IMR-90 (cell line): ENCODE data around the gene VSNL1. TPM values are rescaled to one million over a fixed set of nuclear protein-coding genes. Genes with fewer than 3 reads are reported as not detected.

ENCODE experiments used
- ATAC-seq: fragments of 200-7000 bp; cut with Tn5 transposase; 2 replicates; pipeline ENCODE4 v1.9.1; 2020; ENCODE audit warnings: low read depth, mild to moderate bottlenecking, moderate library complexity
- BruUV-seq: library from RNA; stranded (reverse); fragments of 400-500 nt; replicated peaks from 2 replicates; lab custom pipeline; 2021; lab: Mats Ljungman, UMichigan
- CTCF ChIA-PET: fragments of 300-600 bp; formaldehyde crosslinking; extraction: SDS; loops from one replicate; lab custom pipeline; 2021; ENCODE audit warnings: antibody characterized with exemption; lab: Yijun Ruan, JAX
- POLR2A ChIA-PET: fragments of 300-600 bp; sonication (Branson Sonifier 250); formaldehyde crosslinking; loops from one replicate; lab custom pipeline; 2022; ENCODE audit warnings: antibody characterized with exemption; ENCODE audit not compliant: unreplicated experiment; lab: Charles Lee
- DNase-seq: peaks from one replicate; pipeline ENCODE4 v3.0.0; 2013
- H2AFZ ChIP-seq: replicated peaks from 2 replicates; pipeline ENCODE3; 2013; ENCODE audit warnings: low read length, mild to moderate bottlenecking; ENCODE audit not compliant: poor library complexity
- H2AK5ac ChIP-seq: 2 replicates; pipeline ENCODE4 v1.6.1; 2013; ENCODE audit warnings: low read depth, low read length, inconsistent platforms
- H2AK9ac ChIP-seq: replicated peaks from 2 replicates; pipeline ENCODE3; 2013; ENCODE audit warnings: mild to moderate bottlenecking, low read depth, low read length, moderate library complexity; ENCODE audit not compliant: poor library complexity
- H2BK120ac ChIP-seq: 2 replicates; pipeline ENCODE4 v1.6.1; 2013; ENCODE audit warnings: low read depth, low read length, inconsistent platforms
- H2BK15ac ChIP-seq: 3 replicates; pipeline ENCODE4 v1.6.1; 2013; ENCODE audit warnings: low read depth, low read length, inconsistent platforms
- H2BK20ac ChIP-seq: 2 replicates; pipeline ENCODE4 v1.6.1; 2013; ENCODE audit warnings: low read depth, mild to moderate bottlenecking, inconsistent platforms, low read length, moderate library complexity
- H2BK5ac ChIP-seq: 2 replicates; pipeline ENCODE4 v1.6.1; 2013; ENCODE audit warnings: mild to moderate bottlenecking, low read depth, low read length, inconsistent platforms; ENCODE audit not compliant: poor library complexity, severe bottlenecking
- H3K14ac ChIP-seq: replicated peaks from 2 replicates; pipeline ENCODE4 v1.6.1; 2013; ENCODE audit warnings: low read depth, low read length, inconsistent platforms
- H3K18ac ChIP-seq: 2 replicates; pipeline ENCODE4 v1.6.1; 2013; ENCODE audit warnings: low read depth, low read length, control low read depth
- H3K23ac ChIP-seq: 2 replicates; pipeline ENCODE4 v1.6.1; 2013; ENCODE audit warnings: low read depth, low read length, inconsistent platforms
- H3K27ac ChIP-seq: 2 replicates; pipeline ENCODE4 v1.5.1; 2013; ENCODE audit warnings: mild to moderate bottlenecking, control low read depth, low read length; ENCODE audit not compliant: insufficient read depth
- H3K27me3 ChIP-seq: 2 replicates; pipeline ENCODE4 v1.6.1; 2013; ENCODE audit warnings: low read length; ENCODE audit not compliant: control insufficient read depth, insufficient read depth
- H3K36me3 ChIP-seq: 2 replicates; pipeline ENCODE4 v1.6.1; 2013; ENCODE audit warnings: low read length, mixed read lengths; ENCODE audit not compliant: control insufficient read depth, insufficient read depth
- H3K4ac ChIP-seq: 2 replicates; pipeline ENCODE4 v1.6.1; 2013; ENCODE audit warnings: low read depth, low read length, inconsistent platforms
- H3K4me1 ChIP-seq: 2 replicates; pipeline ENCODE4 v1.6.1; 2013; ENCODE audit warnings: low read length, mixed read lengths; ENCODE audit not compliant: control insufficient read depth, insufficient read depth
- H3K4me2 ChIP-seq: 2 replicates; pipeline ENCODE4 v1.6.1; 2013; ENCODE audit warnings: low read depth, mild to moderate bottlenecking, control low read depth, low read length, moderate library complexity
- H3K4me3 ChIP-seq: 2 replicates; pipeline ENCODE4 v1.5.1; 2013; ENCODE audit warnings: low read depth, mild to moderate bottlenecking, control low read depth, low read length, moderate library complexity; ENCODE audit not compliant: insufficient read depth
- H3K56ac ChIP-seq: 2 replicates; pipeline ENCODE4 v1.6.1; 2013; ENCODE audit warnings: low read length, inconsistent platforms; ENCODE audit not compliant: insufficient read depth; ENCODE audit errors: extremely low read depth
- H3K79me1 ChIP-seq, 2 experiments: 2 replicates each; pipeline ENCODE4 v1.6.1; 2013; ENCODE audit warnings: low read length in 2 of 2, inconsistent platforms in 1 of 2, low read depth in 1 of 2
- H3K9ac ChIP-seq: 2 replicates; pipeline ENCODE4 v1.6.1; 2013; ENCODE audit warnings: low read depth, low read length, control low read depth
- H3K9me1 ChIP-seq: 2 replicates; pipeline ENCODE4 v1.6.1; 2013; ENCODE audit warnings: low read length, inconsistent platforms; ENCODE audit not compliant: insufficient read depth
- H3K9me3 ChIP-seq: 2 replicates; pipeline ENCODE4 v1.6.1; 2013; ENCODE audit warnings: low read length; ENCODE audit not compliant: control insufficient read depth, insufficient read depth
- H4K20me1 ChIP-seq: 2 replicates; pipeline ENCODE4 v1.6.1; 2013; ENCODE audit warnings: low read length, inconsistent platforms; ENCODE audit not compliant: insufficient read depth
- H4K5ac ChIP-seq: 2 replicates; pipeline ENCODE4 v1.6.1; 2013; ENCODE audit warnings: mild to moderate bottlenecking, low read depth, low read length, control low read depth
- H4K8ac ChIP-seq, 2 experiments: 2 replicates each; pipeline ENCODE4 v1.6.1; 2013; ENCODE audit warnings: low read depth in 2 of 2, low read length in 2 of 2, control low read depth in 1 of 2, inconsistent platforms in 1 of 2
- H4K91ac ChIP-seq: 2 replicates; pipeline ENCODE4 v1.6.1; 2013; ENCODE audit warnings: low read depth, low read length, inconsistent platforms; ENCODE audit not compliant: insufficient read depth
- BHLHE40 ChIP-seq: fragments of 150-350 bp; IDR thresholded peaks from 2 replicates; pipeline ENCODE4 v1.6.1; 2016; ENCODE audit warnings: mild to moderate bottlenecking, low read depth, low read length
- CEBPB ChIP-seq: IDR thresholded peaks from 2 replicates; pipeline ENCODE4 v1.6.1; 2012; ENCODE audit warnings: low read depth, low read length, improper control_type of control experiment
- CHD1 ChIP-seq: IDR thresholded peaks from 2 replicates; pipeline ENCODE4 v1.6.1; 2012; ENCODE audit warnings: low read depth, low read length, improper control_type of control experiment
- FOS ChIP-seq: fragments of 150-350 bp; IDR thresholded peaks from 2 replicates; pipeline ENCODE4 v1.6.1; 2016; ENCODE audit warnings: low read depth, low read length
- MAFK ChIP-seq: IDR thresholded peaks from 2 replicates; pipeline ENCODE4 v1.6.1; 2012; ENCODE audit warnings: low read depth, low read length, improper control_type of control experiment
- MAZ ChIP-seq: IDR thresholded peaks from 2 replicates; pipeline ENCODE4 v1.6.1; 2012; ENCODE audit warnings: low read depth, mild to moderate bottlenecking, low read length, improper control_type of control experiment, moderate library complexity, borderline replicate concordance
- MXI1 ChIP-seq: IDR thresholded peaks from 2 replicates; pipeline ENCODE4 v1.6.1; 2012; ENCODE audit warnings: low read depth, mild to moderate bottlenecking, low read length, moderate library complexity, borderline replicate concordance
- POLR2A ChIP-seq: IDR thresholded peaks from 2 replicates; pipeline ENCODE4 v1.6.1; 2012; ENCODE audit warnings: mild to moderate bottlenecking, low read depth, low read length
- RCOR1 ChIP-seq: IDR thresholded peaks from 2 replicates; pipeline ENCODE4 v1.6.1; 2012; ENCODE audit warnings: mild to moderate bottlenecking, low read length, improper control_type of control experiment; ENCODE audit not compliant: insufficient replicate concordance
- SMC3 ChIP-seq: fragments of 150-350 bp; IDR thresholded peaks from 2 replicates; pipeline ENCODE4 v1.6.1; 2016; ENCODE audit warnings: low read depth, mild to moderate bottlenecking, antibody characterized with exemption, low read length, moderate library complexity
- WGBS, 2 experiments: methylation state at CpG; one replicate each; pipeline versions ENCODE4 v1.1.5 to v1.1.7; 2013; ENCODE audit warnings: missing lambda C conversion rate in 2 of 2; ENCODE audit not compliant: insufficient read length in 1 of 2; ENCODE audit errors: extremely low coverage in 2 of 2; 5-methylcytosine and 5-hydroxymethylcytosine counted together
- dilution Hi-C: fragments of 300-500 bp; cut with HindIII; formaldehyde crosslinking; loops from one replicate; pipeline ENCODE4 v1.14.3; 2018; ENCODE audit warnings: low sequenced_read_pairs; ENCODE audit not compliant: unreplicated experiment
- in situ Hi-C: fragments of 300-500 bp; cut with MboI; formaldehyde crosslinking; loops from 3 replicates; pipeline ENCODE4 v1.14.3; 2019; ENCODE audit warnings: low sequenced_read_pairs, inconsistent platforms, mixed read lengths
- intact Hi-C: fragments of 100-400 bp; cut with micrococcal nuclease; formaldehyde crosslinking; loops from 2 replicates; pipeline ENCODE4 v1.10.0; 2022
- polyA plus RNA-seq, 3 experiments: library from polyadenylated mRNA; depleted of rRNA; stranded (reverse); fragments of >200 nt; gene quantifications; 2 replicates each; pipeline ENCODE4 v1.2.3, GENCODE V29; 2012; ENCODE audit warnings: low replicate concordance in 1 of 3
- total RNA-seq: library from RNA; depleted of rRNA; stranded (reverse); fragments of >200 nt; gene quantifications from 2 replicates; pipeline ENCODE4 v1.2.3, GENCODE V29; 2012
- TF ChIP-seq, protein P1 (sequence below): fragments of 150-350 bp; IDR thresholded peaks from 2 replicates; pipeline ENCODE4 v1.6.1; 2016; ENCODE audit warnings: low read depth, mild to moderate bottlenecking, low read length, moderate library complexity, borderline replicate concordance

The VSNL1 gene
- total and polyA plus RNA-seq, 2 of the 4 experiments (the other 2 are of a cell fraction): 0.32 to 0.36 TPM

DNA sequence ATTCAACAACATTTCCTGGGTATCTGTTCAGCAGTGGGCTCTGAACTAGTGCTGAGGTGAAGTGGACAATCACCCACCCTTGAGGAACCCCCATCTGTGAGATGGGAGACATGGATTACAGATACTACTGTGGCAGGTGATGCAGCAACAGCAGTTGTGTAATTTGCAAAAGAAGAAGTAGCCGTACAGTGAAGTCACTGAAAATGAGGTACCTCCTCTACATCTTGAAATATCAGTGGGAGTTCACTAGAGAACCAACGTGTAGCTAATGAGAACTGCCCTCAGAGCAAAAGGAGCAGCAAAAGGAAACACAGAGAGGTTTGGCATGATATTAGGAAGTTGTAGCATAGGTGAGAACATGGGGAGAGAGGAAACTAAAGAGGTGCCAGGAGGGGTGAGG lies 41.3 kb downstream of the VSNL1 start:
- Histone ChIP-seq H4K91ac (no peak overlapping the region), H3K27me3 (no peaks in the 10 kb centered on the region; the same call in 1 of the 2 replicates), H2AFZ (no peak overlapping the region), H3K9me1 (no peaks in the 10 kb centered on the region), H3K56ac (no peak overlapping the region), H2BK15ac (no peak overlapping the region), H2BK5ac (no peak overlapping the region), H3K9me3 (no peaks in the 10 kb centered on the region), H3K4me3 (no peak overlapping the region), H3K27ac (no peak overlapping the region), H3K4ac (no peak overlapping the region), H3K4me2 (no peak overlapping the region), H2BK120ac (no peak overlapping the region), H2BK20ac (no peak overlapping the region), H4K5ac (no peak overlapping the region), H3K79me1 (no peaks in the 10 kb centered on the region), H4K8ac (no peak overlapping the region), H3K4me1 (no peaks in the 10 kb centered on the region), H3K23ac (no peak overlapping the region), H3K36me3 (no peaks in the 10 kb centered on the region), H4K20me1 (no peaks in the 10 kb centered on the region), H3K9ac (no peak overlapping the region), H2AK9ac (no peak overlapping the region), H3K18ac (no peak overlapping the region), H2AK5ac (no peak overlapping the region), H3K14ac (no peak overlapping the region)
- DNase-seq (no peak), ATAC-seq (no peak)
- ChIA-PET POLR2A (no interaction called here), CTCF (no interaction called here)
- in situ Hi-C loops (no loop called here), dilution Hi-C loops (no loop called here), intact Hi-C loops (no loop called here)
- TF ChIP-seq RCOR1 (no peak), MAZ (no peak), CEBPB (no peak), POLR2A (no peak), MXI1 (no peak), FOS (no peak), SMC3 (no peak), BHLHE40 (no peak), MAFK (no peak), CHD1 (no peak)
- TF ChIP-seq, protein P1, sequence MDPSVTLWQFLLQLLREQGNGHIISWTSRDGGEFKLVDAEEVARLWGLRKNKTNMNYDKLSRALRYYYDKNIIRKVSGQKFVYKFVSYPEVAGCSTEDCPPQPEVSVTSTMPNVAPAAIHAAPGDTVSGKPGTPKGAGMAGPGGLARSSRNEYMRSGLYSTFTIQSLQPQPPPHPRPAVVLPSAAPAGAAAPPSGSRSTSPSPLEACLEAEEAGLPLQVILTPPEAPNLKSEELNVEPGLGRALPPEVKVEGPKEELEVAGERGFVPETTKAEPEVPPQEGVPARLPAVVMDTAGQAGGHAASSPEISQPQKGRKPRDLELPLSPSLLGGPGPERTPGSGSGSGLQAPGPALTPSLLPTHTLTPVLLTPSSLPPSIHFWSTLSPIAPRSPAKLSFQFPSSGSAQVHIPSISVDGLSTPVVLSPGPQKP: no peak
- WGBS, 2 experiments: no CpG with 5 or more reads among the region's 2 CpGs
- BruUV-seq: no TSS peak
